Measurements from ENCODE around the gene DNAJC12.

DNA sequence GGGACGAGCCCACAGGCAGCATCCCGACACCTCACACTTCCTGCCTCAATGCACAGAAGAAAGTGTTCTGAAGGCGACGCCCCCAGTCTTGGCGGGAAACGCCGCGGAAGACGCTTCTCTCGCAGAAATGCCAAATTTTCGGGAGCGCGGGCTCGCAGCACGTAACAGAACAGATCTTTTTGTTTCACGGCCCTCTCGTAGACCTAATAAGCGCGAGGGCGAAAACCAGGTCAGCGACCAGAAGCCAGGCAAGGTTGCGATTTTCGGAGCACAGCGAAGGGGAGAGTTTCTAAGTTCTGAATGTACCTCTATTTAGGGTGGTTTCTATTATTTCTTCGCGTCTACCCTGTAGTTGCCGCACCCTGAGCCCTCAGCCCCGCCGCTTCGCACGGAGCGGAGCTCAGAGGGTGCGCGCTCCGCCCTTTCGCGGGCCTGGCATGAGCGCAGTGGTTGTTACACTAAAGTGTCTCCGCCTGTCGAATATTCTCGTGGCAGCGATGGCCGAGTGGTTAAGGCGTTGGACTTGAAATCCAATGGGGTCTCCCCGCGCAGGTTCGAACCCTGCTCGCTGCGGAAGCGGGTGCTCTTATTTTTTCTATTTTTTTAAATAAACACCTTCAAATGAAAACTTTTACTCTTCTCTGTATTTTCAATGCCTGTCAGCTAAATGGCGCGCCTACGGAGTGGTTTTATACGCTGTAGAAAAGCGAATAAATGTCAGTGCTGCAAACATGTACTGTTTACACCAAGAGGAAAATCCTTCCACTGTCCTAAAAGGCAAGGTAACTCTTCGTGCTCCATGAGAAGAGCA lies 73.8 kb downstream of the DNAJC12 start:
- TF ChIP-seq POLR2A (IDR thresholded peaks at IDR 0.05; ENCODE audit: low read length), result peak; percentile 55
- TF ChIP-seq GATA1 (IDR thresholded peaks at IDR 0.05; ENCODE audit: low read depth, low read length), result no peak
